HepG2 (cell line): ENCODE data around the gene ACTR1A.

Experiments used
- FOXK2 ChIP-seq: fragments of 450-650 bp; IDR thresholded peaks from 2 replicates; pipeline ENCODE4 v1.6.1; 2016
- MTF2 ChIP-seq: sonication (generic); formaldehyde crosslinking; IDR thresholded peaks from 2 replicates; pipeline ENCODE4 v1.5.0; 2020; ENCODE audit warnings: missing genetic modification reagents, borderline replicate concordance
- SMAD9 ChIP-seq: sonication (generic); formaldehyde crosslinking; IDR thresholded peaks from 2 replicates; pipeline ENCODE4 v1.5.1; 2020; ENCODE audit warnings: mild to moderate bottlenecking, missing genetic modification reagents
- SRSF1 ChIP-seq: fragments of 200-400 bp; formaldehyde crosslinking; optimal IDR thresholded peaks from 2 replicates; pipeline ENCODE3; 2017; ENCODE audit warnings: mild to moderate bottlenecking, low read depth, low read length, moderate library complexity
- ZNF274 ChIP-seq: sonication (generic); formaldehyde crosslinking; IDR thresholded peaks from 2 replicates; pipeline ENCODE4 v1.5.1; 2020; ENCODE audit warnings: mild to moderate bottlenecking, missing genetic modification reagents
- TF ChIP-seq, protein P1 (sequence below): sonication (generic); formaldehyde crosslinking; IDR thresholded peaks from 2 replicates; pipeline ENCODE4 v1.4.0; 2020; ENCODE audit warnings: missing genetic modification reagents, low read depth, mild to moderate bottlenecking, borderline replicate concordance
- TF ChIP-seq, protein P2 (sequence below): sonication (generic); formaldehyde crosslinking; IDR thresholded peaks from 2 replicates; pipeline ENCODE4 v1.4.0; 2020; ENCODE audit warnings: missing genetic modification reagents
- TF ChIP-seq, protein P3 (sequence below): IDR thresholded peaks from 2 replicates; pipeline ENCODE4 v1.6.1; 2016
- TF ChIP-seq, protein P4 (sequence below): sonication (generic); formaldehyde crosslinking; IDR thresholded peaks from 2 replicates; pipeline ENCODE4 v1.5.0; 2020; ENCODE audit warnings: mild to moderate bottlenecking, missing genetic modification reagents, moderate library complexity

DNA sequence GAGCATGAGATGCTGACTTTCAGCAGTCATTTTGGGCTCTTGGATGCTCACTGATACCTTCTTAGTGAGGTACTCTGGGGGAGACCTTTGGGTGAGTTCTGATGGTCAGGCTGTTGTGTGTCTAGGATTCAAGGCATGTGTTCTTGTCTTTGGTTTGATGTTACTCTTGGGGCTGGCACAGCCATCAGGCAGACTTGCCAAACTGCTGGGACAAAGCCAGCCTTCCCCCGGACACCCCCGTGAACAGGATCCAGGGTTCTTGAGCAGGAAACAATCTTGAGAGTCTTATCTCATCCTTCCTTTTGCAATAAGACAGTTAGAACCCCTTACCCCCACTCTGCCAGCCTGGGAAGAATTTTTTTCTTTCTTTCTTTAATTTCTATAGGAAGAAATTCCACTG lies 43.5 kb upstream of the ACTR1A start:
- TF ChIP-seq, protein P1, sequence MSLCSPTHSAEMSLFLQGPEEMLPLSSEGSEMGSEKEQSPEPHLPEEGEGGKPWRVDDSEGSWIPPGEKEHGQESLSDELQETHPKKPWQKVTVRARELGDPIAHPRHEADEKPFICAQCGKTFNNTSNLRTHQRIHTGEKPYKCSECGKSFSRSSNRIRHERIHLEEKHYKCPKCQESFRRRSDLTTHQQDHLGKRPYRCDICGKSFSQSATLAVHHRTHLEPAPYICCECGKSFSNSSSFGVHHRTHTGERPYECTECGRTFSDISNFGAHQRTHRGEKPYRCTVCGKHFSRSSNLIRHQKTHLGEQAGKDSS (CRISPR knock-in tag), result no peak
- TF ChIP-seq SRSF1 (no peak), SMAD9 (CRISPR knock-in tag) (no peak), FOXK2 (no peak), MTF2 (CRISPR knock-in tag) (no peak), ZNF274 (CRISPR knock-in tag) (no peak)
- TF ChIP-seq, protein P2, sequence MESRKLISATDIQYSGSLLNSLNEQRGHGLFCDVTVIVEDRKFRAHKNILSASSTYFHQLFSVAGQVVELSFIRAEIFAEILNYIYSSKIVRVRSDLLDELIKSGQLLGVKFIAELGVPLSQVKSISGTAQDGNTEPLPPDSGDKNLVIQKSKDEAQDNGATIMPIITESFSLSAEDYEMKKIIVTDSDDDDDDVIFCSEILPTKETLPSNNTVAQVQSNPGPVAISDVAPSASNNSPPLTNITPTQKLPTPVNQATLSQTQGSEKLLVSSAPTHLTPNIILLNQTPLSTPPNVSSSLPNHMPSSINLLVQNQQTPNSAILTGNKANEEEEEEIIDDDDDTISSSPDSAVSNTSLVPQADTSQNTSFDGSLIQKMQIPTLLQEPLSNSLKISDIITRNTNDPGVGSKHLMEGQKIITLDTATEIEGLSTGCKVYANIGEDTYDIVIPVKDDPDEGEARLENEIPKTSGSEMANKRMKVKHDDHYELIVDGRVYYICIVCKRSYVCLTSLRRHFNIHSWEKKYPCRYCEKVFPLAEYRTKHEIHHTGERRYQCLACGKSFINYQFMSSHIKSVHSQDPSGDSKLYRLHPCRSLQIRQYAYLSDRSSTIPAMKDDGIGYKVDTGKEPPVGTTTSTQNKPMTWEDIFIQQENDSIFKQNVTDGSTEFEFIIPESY (CRISPR knock-in tag), result no peak
- TF ChIP-seq, protein P3, sequence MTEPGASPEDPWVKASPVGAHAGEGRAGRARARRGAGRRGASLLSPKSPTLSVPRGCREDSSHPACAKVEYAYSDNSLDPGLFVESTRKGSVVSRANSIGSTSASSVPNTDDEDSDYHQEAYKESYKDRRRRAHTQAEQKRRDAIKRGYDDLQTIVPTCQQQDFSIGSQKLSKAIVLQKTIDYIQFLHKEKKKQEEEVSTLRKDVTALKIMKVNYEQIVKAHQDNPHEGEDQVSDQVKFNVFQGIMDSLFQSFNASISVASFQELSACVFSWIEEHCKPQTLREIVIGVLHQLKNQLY (CRISPR knock-in tag), result no peak
- TF ChIP-seq, protein P4, sequence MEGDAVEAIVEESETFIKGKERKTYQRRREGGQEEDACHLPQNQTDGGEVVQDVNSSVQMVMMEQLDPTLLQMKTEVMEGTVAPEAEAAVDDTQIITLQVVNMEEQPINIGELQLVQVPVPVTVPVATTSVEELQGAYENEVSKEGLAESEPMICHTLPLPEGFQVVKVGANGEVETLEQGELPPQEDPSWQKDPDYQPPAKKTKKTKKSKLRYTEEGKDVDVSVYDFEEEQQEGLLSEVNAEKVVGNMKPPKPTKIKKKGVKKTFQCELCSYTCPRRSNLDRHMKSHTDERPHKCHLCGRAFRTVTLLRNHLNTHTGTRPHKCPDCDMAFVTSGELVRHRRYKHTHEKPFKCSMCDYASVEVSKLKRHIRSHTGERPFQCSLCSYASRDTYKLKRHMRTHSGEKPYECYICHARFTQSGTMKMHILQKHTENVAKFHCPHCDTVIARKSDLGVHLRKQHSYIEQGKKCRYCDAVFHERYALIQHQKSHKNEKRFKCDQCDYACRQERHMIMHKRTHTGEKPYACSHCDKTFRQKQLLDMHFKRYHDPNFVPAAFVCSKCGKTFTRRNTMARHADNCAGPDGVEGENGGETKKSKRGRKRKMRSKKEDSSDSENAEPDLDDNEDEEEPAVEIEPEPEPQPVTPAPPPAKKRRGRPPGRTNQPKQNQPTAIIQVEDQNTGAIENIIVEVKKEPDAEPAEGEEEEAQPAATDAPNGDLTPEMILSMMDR (CRISPR knock-in tag), result no peak
